ENCODE measurements around the gene ICA1. TPM values are rescaled to one million over a fixed set of nuclear protein-coding genes. Genes with fewer than 3 reads are reported as not detected.

Gene ICA1
- total and polyA plus RNA-seq, 2 of the 13 experiments (the other 11 are each of a cell fraction or from before 2014, with no cell fraction given) = 0.29 TPM; not detected in 1

DNA sequence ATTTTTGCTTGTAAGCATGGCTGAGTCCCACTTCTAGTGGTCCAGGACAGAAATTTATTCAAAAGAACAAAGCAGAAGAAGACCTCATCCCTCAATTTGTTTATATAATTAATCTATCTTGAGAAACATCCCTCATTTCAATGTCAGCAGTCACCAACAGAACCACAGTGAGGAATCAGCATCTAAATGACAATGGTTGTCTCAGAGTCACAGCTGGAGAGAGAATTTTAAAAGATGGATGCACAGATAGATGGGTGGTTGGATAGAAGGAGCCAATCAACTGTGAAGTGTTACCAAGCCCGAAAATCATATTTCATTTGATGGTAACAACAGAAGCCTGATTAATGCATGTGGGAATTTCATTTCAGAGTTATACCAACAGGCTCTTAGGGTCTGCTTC is 55.0 kb downstream of the ICA1 start:
- ATAC-seq = no peak
- DNase-seq (ENCODE audit: low spot score) = no peak
- in situ Hi-C loops (cut with HindIII; ENCODE audit: extremely low pct_ligation_motif_present, low pct_unique_long_range_greater_than_20kb) = loop anchor here (25.0 kb wide), 1 partner anchor 545 kb away; no protein-coding TSS in a partner anchor
- POLR2A ChIA-PET = no interaction called here
- H3K27me3 ChIP-seq (ENCODE audit: control insufficient read depth in 1 of 2, insufficient read depth in 2 of 2, low read length in 2 of 2) = peaks cover 0 to 15% of the 10 kb centered on the region in 2 experiments; a peak in 4 of 5 replicates
- H3K79me2 ChIP-seq (ENCODE audit: insufficient read depth, low read length) = no peaks in the 10 kb centered on the region
- H4K20me1 ChIP-seq (ENCODE audit: insufficient read depth, low read length) = no peaks in the 10 kb centered on the region
- no peak overlapping the region for H3K9ac ChIP-seq (ENCODE audit: insufficient read depth, low read depth, low read length)
- no peak overlapping the region for H3K4me2 ChIP-seq (ENCODE audit: low read depth, low read length)
- intact Hi-C loops (cut with micrococcal nuclease; ENCODE audit: unreplicated experiment) = no loop called here
- no peak overlapping the region for H3K27ac ChIP-seq (ENCODE audit: extremely low read length, insufficient read depth, low read length)
- H3K9me3 ChIP-seq (ENCODE audit: low read length) = no peaks in the 10 kb centered on the region
- peaks cover 10% of the 10 kb centered on the region for H3K4me1 ChIP-seq (ENCODE audit: insufficient read depth, low read length)
- no peaks in the 10 kb centered on the region for H3K36me3 ChIP-seq (replicated peaks in 1 of 2; ENCODE audit: control insufficient read depth in 1 of 2, insufficient read depth in 2 of 2, low read length in 2 of 2)
- WGBS (ENCODE audit: low lambda C conversion rate) = 0% methylated on average over 1 of the region's 1 CpG
- no peak for TF ChIP-seq GATA4 (IDR thresholded peaks at IDR 0.05; ENCODE audit: borderline replicate concordance, low read depth)
- no peak for TF ChIP-seq NR2C2 (CRISPR knock-in tag; IDR thresholded peaks at IDR 0.05; ENCODE audit: borderline replicate concordance)
- TF ChIP-seq, protein P1, sequence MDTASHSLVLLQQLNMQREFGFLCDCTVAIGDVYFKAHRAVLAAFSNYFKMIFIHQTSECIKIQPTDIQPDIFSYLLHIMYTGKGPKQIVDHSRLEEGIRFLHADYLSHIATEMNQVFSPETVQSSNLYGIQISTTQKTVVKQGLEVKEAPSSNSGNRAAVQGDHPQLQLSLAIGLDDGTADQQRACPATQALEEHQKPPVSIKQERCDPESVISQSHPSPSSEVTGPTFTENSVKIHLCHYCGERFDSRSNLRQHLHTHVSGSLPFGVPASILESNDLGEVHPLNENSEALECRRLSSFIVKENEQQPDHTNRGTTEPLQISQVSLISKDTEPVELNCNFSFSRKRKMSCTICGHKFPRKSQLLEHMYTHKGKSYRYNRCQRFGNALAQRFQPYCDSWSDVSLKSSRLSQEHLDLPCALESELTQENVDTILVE (CRISPR knock-in tag; IDR thresholded peaks at IDR 0.05) = no peak
- no peak for TF ChIP-seq MLX (CRISPR knock-in tag; IDR thresholded peaks at IDR 0.05)
- TF ChIP-seq ZBTB10 (CRISPR knock-in tag; IDR thresholded peaks at IDR 0.05; ENCODE audit: borderline replicate concordance) = no peak
- TF ChIP-seq, protein P2, sequence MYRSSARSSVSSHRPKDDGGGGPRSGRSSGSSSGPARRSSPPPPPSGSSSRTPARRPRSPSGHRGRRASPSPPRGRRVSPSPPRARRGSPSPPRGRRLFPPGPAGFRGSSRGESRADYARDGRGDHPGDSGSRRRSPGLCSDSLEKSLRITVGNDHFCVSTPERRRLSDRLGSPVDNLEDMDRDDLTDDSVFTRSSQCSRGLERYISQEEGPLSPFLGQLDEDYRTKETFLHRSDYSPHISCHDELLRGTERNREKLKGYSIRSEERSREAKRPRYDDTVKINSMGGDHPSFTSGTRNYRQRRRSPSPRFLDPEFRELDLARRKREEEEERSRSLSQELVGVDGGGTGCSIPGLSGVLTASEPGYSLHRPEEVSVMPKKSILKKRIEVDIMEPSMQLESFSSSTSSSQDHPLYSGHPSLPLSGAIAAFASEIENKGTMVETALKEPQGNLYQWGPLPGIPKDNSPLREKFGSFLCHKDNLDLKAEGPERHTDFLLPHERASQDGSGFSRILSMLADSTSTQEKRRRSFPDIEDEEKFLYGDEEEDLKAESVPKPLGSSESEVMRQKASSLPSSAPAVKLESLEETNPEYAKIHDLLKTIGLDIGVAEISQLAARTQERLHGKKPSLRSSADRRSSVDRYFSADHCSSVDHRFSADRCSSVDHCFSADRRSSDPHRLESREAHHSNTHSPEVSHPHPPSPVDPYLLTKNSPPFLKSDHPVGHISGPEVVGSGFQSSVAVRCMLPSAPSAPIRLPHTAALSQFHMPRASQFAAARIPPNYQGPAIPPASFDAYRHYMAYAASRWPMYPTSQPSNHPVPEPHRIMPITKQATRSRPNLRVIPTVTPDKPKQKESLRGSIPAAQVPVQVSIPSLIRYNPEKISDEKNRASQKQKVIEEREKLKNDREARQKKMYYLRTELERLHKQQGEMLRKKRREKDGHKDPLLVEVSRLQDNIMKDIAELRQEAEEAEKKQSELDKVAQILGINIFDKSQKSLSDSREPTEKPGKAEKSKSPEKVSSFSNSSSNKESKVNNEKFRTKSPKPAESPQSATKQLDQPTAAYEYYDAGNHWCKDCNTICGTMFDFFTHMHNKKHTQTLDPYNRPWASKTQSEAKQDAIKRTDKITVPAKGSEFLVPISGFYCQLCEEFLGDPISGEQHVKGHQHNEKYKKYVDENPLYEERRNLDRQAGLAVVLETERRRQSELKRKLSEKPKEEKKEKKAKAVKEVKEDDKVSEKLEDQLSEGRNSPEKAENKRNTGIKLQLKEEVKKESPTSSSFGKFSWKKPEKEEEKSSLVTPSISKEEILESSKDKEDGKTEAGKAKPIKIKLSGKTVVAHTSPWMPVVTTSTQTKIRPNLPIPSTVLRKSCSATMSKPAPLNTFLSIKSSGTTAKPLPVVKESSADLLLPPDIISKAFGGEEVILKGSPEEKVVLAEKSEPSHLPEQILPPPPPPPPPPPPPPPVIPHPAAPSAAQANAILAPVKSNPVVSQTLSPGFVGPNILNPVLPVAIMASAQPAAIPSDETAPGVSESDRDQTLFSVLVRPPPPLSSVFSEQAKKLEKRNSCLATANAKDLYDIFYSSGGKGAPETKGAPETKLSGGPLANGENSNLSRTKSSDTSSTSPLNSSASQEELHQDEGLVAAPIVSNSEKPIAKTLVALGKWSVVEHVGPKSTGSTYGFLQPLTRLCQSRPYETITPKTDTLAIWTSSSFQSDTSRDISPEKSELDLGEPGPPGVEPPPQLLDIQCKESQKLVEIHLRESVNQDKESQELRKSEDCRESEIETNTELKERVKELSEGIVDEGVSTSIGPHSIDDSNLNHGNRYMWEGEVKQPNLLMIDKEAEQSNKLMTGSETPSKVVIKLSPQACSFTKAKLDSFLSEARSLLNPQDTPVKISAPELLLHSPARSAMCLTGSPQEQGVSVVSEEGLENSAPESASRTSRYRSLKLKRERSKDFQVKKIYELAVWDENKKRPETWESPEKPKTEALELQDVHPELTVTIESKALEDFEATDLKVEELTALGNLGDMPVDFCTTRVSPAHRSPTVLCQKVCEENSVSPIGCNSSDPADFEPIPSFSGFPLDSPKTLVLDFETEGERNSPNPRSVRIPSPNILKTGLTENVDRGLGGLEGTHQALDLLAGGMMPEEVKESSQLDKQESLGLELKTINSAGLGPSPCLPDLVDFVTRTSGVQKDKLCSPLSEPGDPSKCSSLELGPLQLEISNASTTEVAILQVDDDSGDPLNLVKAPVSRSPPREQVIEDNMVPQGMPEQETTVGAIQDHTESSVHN (CRISPR knock-in tag; IDR thresholded peaks at IDR 0.05) = no peak
- no peak for TF ChIP-seq GTF3A (CRISPR knock-in tag; conservative IDR thresholded peaks at IDR 0.05)
- BruUV-seq (replicated peaks) = no TSS peak
- no peak overlapping the region for H2AFZ ChIP-seq (ENCODE audit: low read length)
- CTCF ChIA-PET (ENCODE audit: low intra/inter-chr PET ratio, low total read pairs) = no interaction called here
- H3K4me3 ChIP-seq (replicated peaks in 1 of 3; ENCODE audit: insufficient read depth in 1 of 3, low read depth in 2 of 3, low read length in 3 of 3) = no peak overlapping the region
- no peak for FAIRE-seq
